BE2C (cell line): ENCODE results near the gene ANAPC7.

Source experiments
- DNase-seq: peaks from one replicate; pipeline ENCODE4 v3.0.0-alpha.2; 2020
- H3K27me3 ChIP-seq: fragments of 250-450 bp; sonication (Bioruptor Pico); 2 replicates; pipeline ENCODE4 v1.5.1; 2020; ENCODE audit warnings: mild to moderate bottlenecking
- H3K36me3 ChIP-seq: fragments of 250-450 bp; sonication (Bioruptor Pico); 2 replicates; pipeline ENCODE4 v1.5.1; 2020; ENCODE audit warnings: mild to moderate bottlenecking
- H3K4me1 ChIP-seq: fragments of 250-450 bp; sonication (Bioruptor Pico); 2 replicates; pipeline ENCODE4 v1.5.1; 2020
- H3K4me3 ChIP-seq: 2 replicates; pipeline ENCODE4 v1.5.1; 2011; ENCODE audit warnings: low read depth, low read length
- H3K9me3 ChIP-seq: fragments of 250-450 bp; sonication (Bioruptor Pico); 2 replicates; pipeline ENCODE4 v1.5.1; 2020
- CTCF ChIP-seq: IDR thresholded peaks from 2 replicates; pipeline ENCODE4 v1.5.1; 2012; ENCODE audit warnings: mild to moderate bottlenecking, low read depth, low read length

The ANAPC7 gene

DNA sequence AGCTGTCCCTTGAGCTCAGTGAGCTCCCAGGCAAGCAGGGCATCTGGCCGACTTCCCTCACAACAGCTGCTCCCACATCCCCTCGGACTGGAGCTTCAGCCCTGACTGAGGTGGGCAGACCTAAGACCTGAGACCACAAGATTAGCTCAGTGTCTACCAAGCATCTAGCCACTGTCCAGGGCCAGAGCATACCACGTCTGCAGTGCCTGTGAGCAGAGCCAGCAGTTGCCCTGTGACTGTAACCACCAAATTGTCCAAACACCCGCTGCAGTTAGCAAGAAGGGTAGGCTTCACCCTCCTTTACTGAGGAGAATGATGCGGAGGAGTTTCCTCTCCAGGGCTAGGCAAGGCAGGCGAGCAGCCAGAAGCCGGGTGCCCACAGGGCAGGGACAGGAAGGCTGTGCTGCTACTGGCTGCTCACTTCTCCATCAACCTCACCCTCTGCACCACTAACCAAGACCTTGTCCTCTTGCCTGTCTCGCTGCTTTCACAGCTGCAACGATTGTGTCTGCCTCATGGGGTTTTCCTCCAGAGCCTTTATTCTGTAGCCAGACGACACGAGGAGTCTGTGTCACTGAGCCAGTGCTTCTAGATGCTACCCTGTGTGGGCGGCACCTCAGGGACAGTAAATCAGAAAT lies 53.9 kb downstream of the ANAPC7 start:
- no peaks in the 10 kb centered on the region for H3K27me3 ChIP-seq
- H3K4me1 ChIP-seq: peaks cover 2% of the 10 kb centered on the region; the same call in 1 of the 2 replicates
- H3K4me3 ChIP-seq: no peak overlapping the region
- no peak for TF ChIP-seq CTCF
- H3K36me3 ChIP-seq: peaks cover 58% of the 10 kb centered on the region
- no peak for DNase-seq
- H3K9me3 ChIP-seq: no peaks in the 10 kb centered on the region

GRCh38 chr12:110349096-110349495 lies 54.4 kb downstream of the ANAPC7 start:
- no peak for DNase-seq
- peaks cover 2% of the 10 kb centered on the region; the same call in 1 of the 2 replicates for H3K4me1 ChIP-seq
- no peak for TF ChIP-seq CTCF
- no peaks in the 10 kb centered on the region for H3K27me3 ChIP-seq
- H3K36me3 ChIP-seq: peaks cover 63% of the 10 kb centered on the region
- H3K4me3 ChIP-seq: no peak overlapping the region
- H3K9me3 ChIP-seq: no peaks in the 10 kb centered on the region

- no peak for DNase-seq
- no peaks in the 10 kb centered on the region for H3K27me3 ChIP-seq
- H3K4me3 ChIP-seq: no peak overlapping the region
- TF ChIP-seq CTCF: no peak
- no peaks in the 10 kb centered on the region for H3K9me3 ChIP-seq
- H3K36me3 ChIP-seq: peaks cover 69% of the 10 kb centered on the region
- H3K4me1 ChIP-seq: peaks cover 2% of the 10 kb centered on the region; the same call in 1 of the 2 replicates
Observed at GRCh38 chr12:110348431-110349059, 55.0 kb downstream of the ANAPC7 start.

DNA sequence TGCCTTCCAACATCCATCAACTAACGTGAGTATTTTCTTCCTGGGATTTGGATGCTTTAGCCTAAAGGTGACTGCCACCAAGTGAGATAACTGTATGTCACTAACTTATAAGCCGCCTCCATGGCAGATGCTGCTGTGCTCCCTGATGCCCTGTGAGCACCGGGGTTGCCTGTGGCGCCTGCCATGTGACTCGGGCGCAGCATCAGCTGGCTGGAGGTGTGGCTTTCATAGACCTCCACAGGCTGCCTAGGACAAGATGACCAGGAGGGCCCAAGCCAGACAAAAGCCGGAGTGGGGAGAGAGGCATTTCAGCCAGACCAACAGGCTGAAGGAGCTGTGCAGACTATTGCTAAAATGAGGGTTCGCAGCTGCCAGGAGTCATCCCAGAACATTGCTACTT lies 55.7 kb downstream of the ANAPC7 start:
- H3K4me3 ChIP-seq: no peak overlapping the region
- no peaks in the 10 kb centered on the region for H3K27me3 ChIP-seq
- peaks cover 77% of the 10 kb centered on the region for H3K36me3 ChIP-seq
- no peak for DNase-seq
- TF ChIP-seq CTCF: no peak
- H3K9me3 ChIP-seq: no peaks in the 10 kb centered on the region
- H3K4me1 ChIP-seq: peaks cover 2% of the 10 kb centered on the region; the same call in 1 of the 2 replicates

- no peak for DNase-seq
- Histone ChIP-seq H3K27me3 (no peaks in the 10 kb centered on the region), H3K4me1 (peaks cover 2% of the 10 kb centered on the region; the same call in 1 of the 2 replicates), H3K36me3 (peaks cover 91% of the 10 kb centered on the region), H3K4me3 (no peak overlapping the region), H3K9me3 (no peaks in the 10 kb centered on the region)
- TF ChIP-seq CTCF: no peak
Observed at GRCh38 chr12:110345963-110346362, 57.5 kb downstream of the ANAPC7 start.

DNA sequence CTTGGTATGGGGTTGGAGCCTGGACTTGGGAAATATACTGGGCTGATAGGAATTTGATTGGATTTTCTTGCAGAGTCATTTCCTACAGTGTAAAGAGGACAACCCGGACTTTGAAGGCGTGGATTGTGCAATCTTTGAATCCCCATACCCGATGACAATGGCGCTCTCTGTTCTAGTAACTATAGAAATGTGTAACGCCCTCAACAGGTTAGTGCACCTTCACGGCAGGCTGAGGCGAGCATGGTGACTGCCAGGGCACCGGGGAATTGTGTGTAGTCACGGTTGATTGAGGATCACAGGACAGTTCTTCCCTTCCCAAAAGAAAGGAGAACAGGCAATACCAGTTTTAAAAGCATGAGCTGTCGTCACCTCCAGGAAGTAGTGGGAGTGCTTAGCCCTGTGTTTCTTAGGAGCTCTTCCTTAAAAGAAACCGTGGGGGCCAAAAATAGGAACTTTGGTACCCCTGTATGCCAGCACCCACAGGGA lies 58.3 kb downstream of the ANAPC7 start:
- H3K4me3 ChIP-seq: no peak overlapping the region
- H3K36me3 ChIP-seq: peaks cover 98% of the 10 kb centered on the region
- no peak for TF ChIP-seq CTCF
- H3K4me1 ChIP-seq: peaks cover 2% of the 10 kb centered on the region; the same call in 1 of the 2 replicates
- no peak for DNase-seq
- no peaks in the 10 kb centered on the region for H3K27me3 ChIP-seq
- H3K9me3 ChIP-seq: no peaks in the 10 kb centered on the region
